A673 (cell line): ENCODE measurements around the gene RBMS1.

ENCODE experiments used
- EZH2 ChIP-seq: fragments of 200-600 bp; sonication (generic); IDR thresholded peaks from 2 replicates; pipeline ENCODE4 v1.6.1; 2017; ENCODE audit warnings: borderline replicate concordance, low read depth, mild to moderate bottlenecking, mixed read lengths, antibody characterized with exemption, low read length; ENCODE audit not compliant: poor library complexity, severe bottlenecking
- TF ChIP-seq, protein P1 (sequence below): fragments of 300-800, 200-600 bp; sonication (generic); conservative IDR thresholded peaks from 2 replicates; pipeline ENCODE4 v1.5.1; 2017; ENCODE audit warnings: low read depth, mild to moderate bottlenecking, antibody characterized with exemption, low read length, moderate library complexity, mixed read lengths

DNA sequence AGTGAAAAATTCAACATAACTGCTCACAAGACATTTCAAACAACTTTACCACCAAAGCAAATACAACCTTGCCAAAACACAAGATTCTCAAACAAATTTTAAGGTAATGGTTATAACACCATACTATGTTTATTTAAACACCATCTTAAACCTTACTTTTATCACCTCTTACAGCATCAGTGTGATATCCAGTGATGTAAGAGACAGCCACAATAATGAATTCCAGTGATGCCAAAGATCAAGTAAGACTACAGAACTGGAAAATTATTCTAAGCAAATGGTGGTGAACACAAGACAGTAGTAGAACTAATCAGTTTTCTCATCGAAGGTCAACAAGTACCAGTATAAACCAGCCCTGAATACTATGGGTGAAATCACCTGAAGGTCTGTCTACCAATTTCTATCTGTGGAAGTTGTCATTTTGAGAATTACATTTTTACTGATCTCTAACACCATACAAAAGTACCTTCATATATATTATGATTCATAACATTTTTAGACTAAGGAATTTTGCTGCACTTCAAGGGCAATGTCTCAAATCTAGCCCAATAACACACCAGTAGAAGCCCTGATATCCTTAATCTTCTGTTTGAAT, 146.2 kb downstream of the RBMS1 start:
- TF ChIP-seq, protein P1, sequence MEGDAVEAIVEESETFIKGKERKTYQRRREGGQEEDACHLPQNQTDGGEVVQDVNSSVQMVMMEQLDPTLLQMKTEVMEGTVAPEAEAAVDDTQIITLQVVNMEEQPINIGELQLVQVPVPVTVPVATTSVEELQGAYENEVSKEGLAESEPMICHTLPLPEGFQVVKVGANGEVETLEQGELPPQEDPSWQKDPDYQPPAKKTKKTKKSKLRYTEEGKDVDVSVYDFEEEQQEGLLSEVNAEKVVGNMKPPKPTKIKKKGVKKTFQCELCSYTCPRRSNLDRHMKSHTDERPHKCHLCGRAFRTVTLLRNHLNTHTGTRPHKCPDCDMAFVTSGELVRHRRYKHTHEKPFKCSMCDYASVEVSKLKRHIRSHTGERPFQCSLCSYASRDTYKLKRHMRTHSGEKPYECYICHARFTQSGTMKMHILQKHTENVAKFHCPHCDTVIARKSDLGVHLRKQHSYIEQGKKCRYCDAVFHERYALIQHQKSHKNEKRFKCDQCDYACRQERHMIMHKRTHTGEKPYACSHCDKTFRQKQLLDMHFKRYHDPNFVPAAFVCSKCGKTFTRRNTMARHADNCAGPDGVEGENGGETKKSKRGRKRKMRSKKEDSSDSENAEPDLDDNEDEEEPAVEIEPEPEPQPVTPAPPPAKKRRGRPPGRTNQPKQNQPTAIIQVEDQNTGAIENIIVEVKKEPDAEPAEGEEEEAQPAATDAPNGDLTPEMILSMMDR, result no peak
- no peak for TF ChIP-seq EZH2
